ENCODE results near the gene AQP6. TPM values are rescaled to one million over a fixed set of nuclear protein-coding genes. Genes with fewer than 3 reads are reported as not detected.
A peak's percentile ranks its signal among the peaks of the same experiment; 100 is the strongest.

Gene AQP6
- total RNA-seq, 2 donors from 2014 or later: 0.40 TPM; not detected in 1

DNA sequence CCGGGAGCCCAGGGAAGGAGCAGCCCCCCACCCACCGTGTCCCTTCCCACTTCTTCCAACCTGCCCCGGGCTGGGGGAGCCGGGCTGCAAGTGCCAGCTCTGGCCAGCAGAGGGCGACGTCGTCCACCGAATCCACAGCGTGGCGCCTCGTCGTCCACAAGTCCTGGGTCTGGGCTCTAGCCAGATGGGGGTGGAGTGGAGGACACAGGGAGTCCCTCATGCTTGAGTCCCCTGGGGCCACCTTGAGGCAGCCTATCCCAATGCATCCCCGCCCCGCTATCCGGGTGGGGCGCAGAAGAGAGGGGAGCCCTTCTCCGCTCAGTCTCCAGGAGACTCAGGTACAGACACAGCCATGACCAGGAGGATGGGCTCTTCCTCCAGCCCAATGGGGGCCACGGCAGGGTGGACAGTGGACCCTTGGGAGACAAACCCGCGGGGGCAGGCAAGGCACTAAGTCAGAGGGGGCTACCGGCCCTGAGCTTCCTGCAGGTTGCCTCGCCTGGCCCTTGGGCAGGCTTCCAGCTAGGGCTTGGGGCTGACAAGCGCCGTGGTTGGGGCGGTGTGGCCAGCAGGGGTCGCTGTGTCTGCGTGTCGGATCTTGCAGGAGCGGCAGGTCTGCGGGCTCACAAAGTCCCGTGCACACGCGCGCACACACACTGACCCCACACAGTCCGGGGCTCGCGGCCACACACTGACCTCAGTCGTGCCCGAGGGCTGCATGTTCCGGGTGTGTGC is 5.5 kb upstream of the AQP6 start:
- peak; percentile 79 for DNase-seq (ENCODE audit: low spot score)
- TF ChIP-seq, protein P1, sequence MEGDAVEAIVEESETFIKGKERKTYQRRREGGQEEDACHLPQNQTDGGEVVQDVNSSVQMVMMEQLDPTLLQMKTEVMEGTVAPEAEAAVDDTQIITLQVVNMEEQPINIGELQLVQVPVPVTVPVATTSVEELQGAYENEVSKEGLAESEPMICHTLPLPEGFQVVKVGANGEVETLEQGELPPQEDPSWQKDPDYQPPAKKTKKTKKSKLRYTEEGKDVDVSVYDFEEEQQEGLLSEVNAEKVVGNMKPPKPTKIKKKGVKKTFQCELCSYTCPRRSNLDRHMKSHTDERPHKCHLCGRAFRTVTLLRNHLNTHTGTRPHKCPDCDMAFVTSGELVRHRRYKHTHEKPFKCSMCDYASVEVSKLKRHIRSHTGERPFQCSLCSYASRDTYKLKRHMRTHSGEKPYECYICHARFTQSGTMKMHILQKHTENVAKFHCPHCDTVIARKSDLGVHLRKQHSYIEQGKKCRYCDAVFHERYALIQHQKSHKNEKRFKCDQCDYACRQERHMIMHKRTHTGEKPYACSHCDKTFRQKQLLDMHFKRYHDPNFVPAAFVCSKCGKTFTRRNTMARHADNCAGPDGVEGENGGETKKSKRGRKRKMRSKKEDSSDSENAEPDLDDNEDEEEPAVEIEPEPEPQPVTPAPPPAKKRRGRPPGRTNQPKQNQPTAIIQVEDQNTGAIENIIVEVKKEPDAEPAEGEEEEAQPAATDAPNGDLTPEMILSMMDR (IDR thresholded peaks at IDR 0.05): peak; percentile 72 to 94 (median 86)
- TF ChIP-seq POLR2AphosphoS5 (IDR thresholded peaks at IDR 0.05) (peak; percentile 23), POLR2A (IDR thresholded peaks at IDR 0.05) (peak; percentile 9)
- intact Hi-C loops (cut with DNase I): loop anchor here (5.0 kb wide), 2 partner anchors 90 to 100 kb away; partner anchors contain the start of gene ASIC1
- Histone ChIP-seq H3K4me1 (replicated peaks) (peaks cover 3% of the 10 kb centered on the region), H3K4me3 (peak overlapping the region; percentile 6 to 16), H3K27ac (no peak overlapping the region), H3K27me3 (replicated peaks; ENCODE audit: insufficient read depth) (no peaks in the 10 kb centered on the region), H3K9me3 (no peaks in the 10 kb centered on the region), H3K36me3 (no peaks in the 10 kb centered on the region)
- WGBS: 4% methylated on average over 31 of the region's 40 CpGs

GRCh38 chr12:49967777-49968250 is 4.9 kb upstream of the AQP6 start:
- Histone ChIP-seq H3K36me3 (no peaks in the 10 kb centered on the region), H3K4me3 (peak overlapping the region in 1 of 2 donors; percentile 16), H3K9me3 (no peaks in the 10 kb centered on the region), H3K27me3 (replicated peaks; ENCODE audit: insufficient read depth) (no peaks in the 10 kb centered on the region), H3K27ac (no peak overlapping the region), H3K4me1 (replicated peaks) (peaks cover 3% of the 10 kb centered on the region)
- DNase-seq (ENCODE audit: low spot score): no peak
- TF ChIP-seq POLR2AphosphoS5 (IDR thresholded peaks at IDR 0.05) (no peak), POLR2A (IDR thresholded peaks at IDR 0.05) (no peak)
- TF ChIP-seq, protein P1 (IDR thresholded peaks at IDR 0.05): no peak
- 51% methylated on average over 11 of the region's 15 CpGs for WGBS
- intact Hi-C loops (cut with DNase I): loop anchor here (5.0 kb wide), 2 partner anchors 89 to 101 kb away; partner anchors contain the start of gene ASIC1

GRCh38 chr12:49968471-49968870 is 4.3 kb upstream of the AQP6 start:
- no peak overlapping the region for H3K27ac ChIP-seq
- H3K36me3 ChIP-seq: no peaks in the 10 kb centered on the region
- H3K4me1 ChIP-seq (replicated peaks): peaks cover 3% of the 10 kb centered on the region
- H3K27me3 ChIP-seq (replicated peaks; ENCODE audit: insufficient read depth): no peaks in the 10 kb centered on the region
- TF ChIP-seq, protein P1 (IDR thresholded peaks at IDR 0.05): no peak
- TF ChIP-seq POLR2AphosphoS5 (IDR thresholded peaks at IDR 0.05): no peak
- TF ChIP-seq POLR2A (IDR thresholded peaks at IDR 0.05): no peak
- no peak for DNase-seq (ENCODE audit: low spot score)
- WGBS: 95% methylated on average over 6 of the region's 6 CpGs
- H3K9me3 ChIP-seq: no peaks in the 10 kb centered on the region
- intact Hi-C loops (cut with DNase I): loop anchor here (5.0 kb wide), 2 partner anchors 89 to 101 kb away; partner anchors contain the start of gene ASIC1
- H3K4me3 ChIP-seq: no peak overlapping the region

DNA sequence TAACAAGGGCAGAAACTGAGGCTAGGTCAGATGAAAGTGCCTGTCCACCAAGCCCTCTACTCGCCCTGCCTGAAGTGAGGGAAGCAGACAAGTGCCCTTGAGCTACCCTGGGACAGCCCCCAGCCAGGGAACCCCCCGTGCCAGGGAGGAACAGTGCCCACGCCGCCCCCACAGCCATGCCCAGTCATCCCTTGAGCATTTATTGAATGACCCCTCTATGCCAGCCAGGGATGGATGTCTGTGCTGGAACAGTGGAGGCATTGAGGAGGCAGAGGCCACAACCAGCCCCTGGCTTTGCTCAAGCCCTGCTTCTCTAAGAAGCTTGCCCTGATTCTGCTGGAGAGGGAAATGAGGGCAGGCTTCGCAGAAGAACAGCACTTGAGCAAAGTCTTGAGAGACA is 3.7 kb upstream of the AQP6 start:
- TF ChIP-seq, protein P1 (IDR thresholded peaks at IDR 0.05): no peak
- TF ChIP-seq POLR2A (IDR thresholded peaks at IDR 0.05): no peak
- TF ChIP-seq POLR2AphosphoS5 (IDR thresholded peaks at IDR 0.05): no peak
- Histone ChIP-seq H3K27me3 (replicated peaks; ENCODE audit: insufficient read depth) (no peaks in the 10 kb centered on the region), H3K9me3 (no peaks in the 10 kb centered on the region), H3K36me3 (no peaks in the 10 kb centered on the region), H3K4me1 (replicated peaks) (peaks cover 3% of the 10 kb centered on the region), H3K27ac (no peak overlapping the region), H3K4me3 (no peak overlapping the region)
- 84% methylated on average over 5 of the region's 5 CpGs for WGBS
- DNase-seq (ENCODE audit: low spot score): no peak
- intact Hi-C loops (cut with DNase I): loop anchor here (5.0 kb wide), 2 partner anchors 88 to 102 kb away; partner anchors contain the start of gene ASIC1
